ENCODE results near the gene PCBP4.

Gene PCBP4

DNA sequence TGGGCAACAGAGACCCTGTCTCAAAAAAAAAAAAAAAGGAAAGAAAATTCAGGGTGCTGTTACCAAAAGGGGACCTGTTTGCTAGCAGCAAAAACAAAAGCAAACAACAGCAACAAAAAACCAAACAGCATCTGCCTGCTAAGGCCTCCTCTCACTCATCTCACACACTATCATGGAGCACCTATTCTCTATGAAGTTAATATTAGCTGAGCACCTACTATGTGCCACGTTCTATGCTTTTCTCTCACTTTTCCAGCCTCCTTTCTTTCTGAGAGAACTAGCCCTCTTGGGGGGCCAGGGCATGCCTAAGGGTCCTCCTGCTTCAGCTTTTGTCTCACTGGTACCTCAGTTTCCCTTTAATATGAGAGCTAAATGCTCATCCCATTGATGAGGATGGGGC is 12.5 kb downstream of the PCBP4 start:
- DNase-seq: no peak

DNA sequence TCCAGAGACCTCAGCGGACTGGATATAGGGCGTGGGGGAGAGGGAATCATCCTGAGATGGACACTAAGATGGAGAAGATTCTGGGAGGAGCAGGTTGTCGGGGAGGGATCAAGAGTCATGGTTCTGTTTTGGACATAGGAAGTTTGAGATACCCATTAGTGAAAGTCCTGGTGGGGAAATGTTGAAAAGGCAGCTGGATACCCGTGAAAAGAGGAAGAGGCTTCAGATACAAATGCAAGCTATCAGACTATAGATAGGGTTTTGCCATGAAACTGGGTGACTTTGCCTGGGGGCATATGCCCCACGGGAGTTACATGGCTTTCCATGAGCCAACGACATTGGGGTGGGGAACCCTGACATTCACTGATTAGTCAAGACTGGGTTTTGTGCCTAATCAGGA is 13.1 kb downstream of the PCBP4 start:
- peak; percentile 55 for DNase-seq

DNA sequence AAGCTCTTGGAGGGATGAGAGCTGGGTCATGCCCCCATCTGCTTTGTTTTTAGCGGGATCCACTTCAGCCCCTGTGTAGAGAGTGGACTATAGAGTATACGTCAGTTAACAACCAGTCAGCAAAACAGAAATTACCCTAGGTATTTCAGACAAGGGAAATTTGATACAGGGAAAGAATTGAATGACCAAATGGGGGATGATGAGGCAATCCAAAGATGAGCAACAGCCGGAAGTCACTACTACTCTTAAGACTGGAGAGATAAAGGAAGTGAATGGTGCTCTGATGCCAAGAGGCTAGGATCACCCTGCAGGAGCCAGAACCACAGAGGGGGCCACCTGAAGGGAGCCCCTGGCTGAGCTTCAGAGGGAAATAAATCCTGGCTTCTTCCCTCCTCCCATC is 13.8 kb downstream of the PCBP4 start:
- no peak for DNase-seq

DNA sequence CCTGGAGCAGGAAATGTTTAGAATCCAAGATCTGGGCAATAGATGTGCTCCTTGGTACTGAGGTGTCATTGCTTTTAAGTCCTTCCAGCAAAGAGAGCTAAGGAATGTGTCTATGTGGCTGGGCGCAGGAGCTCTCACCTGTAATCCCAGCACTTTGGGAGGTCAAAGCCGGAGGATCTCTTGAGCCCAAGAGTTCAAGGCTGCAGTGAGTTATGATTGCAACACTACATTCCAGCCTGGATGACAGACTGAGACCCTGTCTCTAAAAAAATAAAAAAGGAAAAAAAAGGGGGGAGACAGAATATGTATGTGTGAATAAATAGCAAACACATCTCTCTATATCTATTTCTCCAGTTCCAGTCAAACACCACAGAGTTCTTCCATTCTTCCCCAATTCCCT is 16.4 kb downstream of the PCBP4 start:
- DNase-seq: no peak

DNA sequence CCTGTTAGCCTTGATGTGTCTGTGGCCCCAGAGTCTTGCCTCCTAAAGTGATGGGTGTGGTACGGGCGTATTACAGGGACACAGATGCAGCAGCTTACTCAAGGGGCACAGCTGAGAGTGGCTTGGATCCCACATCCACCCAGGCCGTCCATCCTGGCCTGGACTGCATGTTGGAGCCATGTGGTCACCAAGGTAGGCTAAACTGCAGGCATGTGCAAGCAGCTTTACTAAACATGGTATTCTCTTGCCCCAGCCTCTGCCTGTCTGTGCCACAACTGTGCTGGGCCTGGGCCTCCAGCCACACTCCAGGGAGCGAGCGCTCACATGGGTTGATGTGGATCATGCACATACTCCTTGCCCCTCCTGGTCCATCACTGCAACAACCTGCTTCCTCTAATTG is 18.1 kb downstream of the PCBP4 start:
- no peak for DNase-seq

DNA sequence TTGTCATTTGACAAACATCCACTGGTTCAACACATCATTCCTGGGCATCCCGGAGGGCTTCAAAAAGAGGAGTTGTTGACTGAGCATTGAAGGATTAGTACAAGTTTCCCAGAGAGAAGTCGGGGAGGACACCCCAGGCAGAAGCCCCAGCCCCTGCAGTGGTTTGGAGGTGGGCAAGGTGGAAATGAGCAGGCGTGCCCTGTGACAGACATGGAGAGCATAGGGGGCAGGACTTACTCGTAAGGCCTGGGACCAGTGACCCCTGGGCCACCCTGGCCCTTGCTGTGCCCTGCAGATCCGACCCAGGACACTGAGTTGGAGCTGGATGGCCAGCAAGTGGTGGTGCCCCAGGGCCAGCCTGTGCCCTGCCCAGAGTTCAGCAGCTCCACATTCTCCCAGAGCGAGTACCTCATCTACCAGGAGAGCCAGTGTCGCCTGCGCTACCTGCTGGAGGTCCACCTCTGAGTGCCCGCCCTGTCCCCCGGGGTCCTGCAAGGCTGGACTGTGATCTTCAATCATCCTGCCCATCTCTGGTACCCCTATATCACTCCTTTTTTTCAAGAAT is 19.2 kb downstream of the PCBP4 start:
- DNase-seq: no peak

DNA sequence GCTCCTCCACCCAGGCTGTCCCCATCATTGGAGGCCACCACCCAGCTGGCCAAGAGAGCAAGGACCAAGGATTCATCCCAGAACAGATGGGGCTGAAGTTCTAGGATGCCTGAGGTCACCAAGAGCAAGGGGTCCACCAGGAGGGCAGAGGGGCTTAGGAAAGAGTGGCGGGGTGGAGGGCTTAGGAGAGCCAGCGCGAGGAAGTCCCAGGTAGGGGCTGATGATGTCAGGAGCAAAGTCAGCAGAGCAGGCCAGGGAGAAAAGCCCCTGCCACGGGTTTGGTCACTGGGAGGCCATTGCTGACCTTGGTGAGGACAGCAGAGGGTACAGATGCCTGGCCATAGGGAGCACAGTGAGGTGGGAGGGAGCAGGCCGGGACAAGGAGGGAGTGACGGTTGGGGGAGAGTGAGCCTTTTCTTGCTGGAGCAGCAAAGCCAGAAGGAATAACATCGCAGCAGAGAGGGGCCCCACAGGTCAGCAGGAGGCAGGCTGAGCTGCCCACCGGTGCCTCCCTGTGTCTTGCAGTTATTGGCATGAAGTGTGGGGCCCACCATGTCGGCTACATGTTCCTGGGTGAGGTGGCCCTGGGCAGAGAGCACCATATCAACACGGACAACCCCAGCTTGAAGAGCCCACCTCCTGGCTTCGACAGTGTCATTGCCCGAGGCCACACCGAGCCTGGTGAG is 19.9 kb downstream of the PCBP4 start:
- DNase-seq: no peak

DNA sequence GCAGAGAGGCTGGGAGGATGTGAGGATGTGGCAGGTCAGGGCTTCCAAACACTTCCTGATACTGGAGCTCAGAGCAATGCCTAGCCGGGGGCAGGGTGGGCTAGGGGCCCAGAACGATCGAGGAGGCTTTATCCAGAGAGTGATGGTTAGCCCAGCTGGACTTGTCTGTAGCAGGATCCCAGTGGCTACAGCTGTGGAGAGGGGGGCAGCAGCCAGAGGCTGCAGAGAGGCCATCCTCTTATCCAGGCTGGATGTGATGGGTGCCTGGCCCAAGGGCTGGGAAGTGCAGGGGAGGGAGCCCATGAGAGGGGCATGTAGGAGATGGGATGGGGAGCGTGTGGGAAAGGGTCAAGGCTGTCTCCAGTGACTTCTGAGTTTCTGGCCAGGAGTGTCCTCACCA is 20.5 kb downstream of the PCBP4 start:
- DNase-seq: no peak

DNA sequence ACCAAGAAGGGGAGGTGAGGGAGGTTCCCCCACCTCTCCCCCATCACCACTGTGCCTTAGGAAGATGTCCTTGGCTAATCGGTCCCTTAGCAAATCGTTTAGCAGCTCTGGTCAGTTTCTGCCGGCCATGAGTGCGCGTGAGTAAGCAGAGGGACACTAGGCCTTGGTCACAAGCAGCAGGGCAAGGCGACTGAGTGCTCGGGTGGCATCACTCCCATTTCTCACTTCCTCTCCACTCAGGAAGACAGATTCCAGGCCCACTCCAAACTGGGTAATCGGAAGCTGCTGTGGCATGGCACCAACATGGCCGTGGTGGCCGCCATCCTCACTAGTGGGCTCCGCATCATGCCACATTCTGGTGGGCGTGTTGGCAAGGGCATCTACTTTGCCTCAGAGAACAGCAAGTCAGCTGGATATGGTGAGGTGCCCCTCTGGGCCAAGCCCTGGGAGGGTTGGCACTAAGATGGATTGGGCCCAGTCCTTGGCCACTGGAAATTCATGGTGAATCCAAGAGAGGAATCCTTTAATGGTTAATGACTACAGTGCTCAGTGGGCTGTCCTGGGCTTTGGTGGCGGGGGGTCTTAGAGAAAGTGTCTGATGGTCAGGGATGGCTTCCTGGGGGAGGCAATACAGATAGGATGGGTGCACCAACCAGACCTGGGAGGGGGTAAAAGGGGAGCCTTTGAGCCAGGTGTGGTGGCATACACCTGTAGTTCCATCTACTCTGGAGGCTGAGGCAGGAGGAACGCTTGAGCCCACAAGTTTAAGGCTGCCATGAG is 21.1 kb downstream of the PCBP4 start:
- DNase-seq: no peak

DNA sequence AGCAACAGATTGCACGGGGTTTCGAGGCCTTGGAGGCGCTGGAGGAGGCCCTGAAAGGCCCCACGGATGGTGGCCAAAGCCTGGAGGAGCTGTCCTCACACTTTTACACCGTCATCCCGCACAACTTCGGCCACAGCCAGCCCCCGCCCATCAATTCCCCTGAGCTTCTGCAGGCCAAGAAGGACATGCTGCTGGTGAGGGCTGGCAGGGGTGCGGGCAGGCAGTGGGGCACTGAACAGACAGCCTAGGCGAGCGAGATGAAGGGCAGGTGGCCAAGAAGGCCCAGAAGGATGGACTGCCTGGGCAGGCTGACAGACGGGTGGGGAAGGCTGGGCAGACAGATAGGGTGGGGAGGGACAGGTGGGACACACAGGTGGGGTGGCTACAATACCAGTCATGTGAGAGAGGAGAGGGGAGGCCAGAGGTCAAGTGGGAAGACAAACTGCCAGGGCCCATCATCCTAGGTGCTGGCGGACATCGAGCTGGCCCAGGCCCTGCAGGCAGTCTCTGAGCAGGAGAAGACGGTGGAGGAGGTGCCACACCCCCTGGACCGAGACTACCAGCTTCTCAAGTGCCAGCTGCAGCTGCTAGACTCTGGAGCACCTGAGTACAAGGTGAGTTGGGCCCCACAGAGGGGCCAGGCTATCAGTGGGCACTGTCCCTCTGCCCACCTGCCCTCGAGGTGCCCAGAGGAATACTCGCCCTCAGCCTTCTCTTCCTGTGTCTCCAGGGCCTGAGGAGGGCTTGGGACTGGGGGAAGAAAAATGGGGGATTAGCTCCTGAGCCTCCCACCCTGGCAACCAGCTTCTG is 22.0 kb downstream of the PCBP4 start:
- DNase-seq: no peak

DNA sequence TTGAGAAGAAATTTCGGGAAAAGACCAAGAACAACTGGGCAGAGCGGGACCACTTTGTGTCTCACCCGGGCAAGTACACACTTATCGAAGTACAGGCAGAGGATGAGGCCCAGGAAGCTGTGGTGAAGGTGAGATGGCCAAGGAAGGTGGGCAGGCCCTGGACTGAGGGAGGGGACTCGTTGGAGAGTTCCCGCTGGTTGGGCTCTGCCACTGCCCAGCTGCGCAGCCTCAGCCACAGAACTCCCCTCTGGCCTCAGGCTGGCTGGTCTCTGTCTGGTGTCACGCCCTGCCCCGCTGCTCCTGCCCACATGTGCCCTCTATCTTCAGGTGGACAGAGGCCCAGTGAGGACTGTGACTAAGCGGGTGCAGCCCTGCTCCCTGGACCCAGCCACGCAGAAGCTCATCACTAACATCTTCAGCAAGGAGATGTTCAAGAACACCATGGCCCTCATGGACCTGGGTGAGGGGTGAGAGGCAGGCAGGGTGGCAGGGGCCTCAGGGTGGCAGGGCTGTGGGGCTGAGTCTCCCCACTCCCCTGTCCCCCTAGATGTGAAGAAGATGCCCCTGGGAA is 22.7 kb downstream of the PCBP4 start:
- no peak for DNase-seq

DNA sequence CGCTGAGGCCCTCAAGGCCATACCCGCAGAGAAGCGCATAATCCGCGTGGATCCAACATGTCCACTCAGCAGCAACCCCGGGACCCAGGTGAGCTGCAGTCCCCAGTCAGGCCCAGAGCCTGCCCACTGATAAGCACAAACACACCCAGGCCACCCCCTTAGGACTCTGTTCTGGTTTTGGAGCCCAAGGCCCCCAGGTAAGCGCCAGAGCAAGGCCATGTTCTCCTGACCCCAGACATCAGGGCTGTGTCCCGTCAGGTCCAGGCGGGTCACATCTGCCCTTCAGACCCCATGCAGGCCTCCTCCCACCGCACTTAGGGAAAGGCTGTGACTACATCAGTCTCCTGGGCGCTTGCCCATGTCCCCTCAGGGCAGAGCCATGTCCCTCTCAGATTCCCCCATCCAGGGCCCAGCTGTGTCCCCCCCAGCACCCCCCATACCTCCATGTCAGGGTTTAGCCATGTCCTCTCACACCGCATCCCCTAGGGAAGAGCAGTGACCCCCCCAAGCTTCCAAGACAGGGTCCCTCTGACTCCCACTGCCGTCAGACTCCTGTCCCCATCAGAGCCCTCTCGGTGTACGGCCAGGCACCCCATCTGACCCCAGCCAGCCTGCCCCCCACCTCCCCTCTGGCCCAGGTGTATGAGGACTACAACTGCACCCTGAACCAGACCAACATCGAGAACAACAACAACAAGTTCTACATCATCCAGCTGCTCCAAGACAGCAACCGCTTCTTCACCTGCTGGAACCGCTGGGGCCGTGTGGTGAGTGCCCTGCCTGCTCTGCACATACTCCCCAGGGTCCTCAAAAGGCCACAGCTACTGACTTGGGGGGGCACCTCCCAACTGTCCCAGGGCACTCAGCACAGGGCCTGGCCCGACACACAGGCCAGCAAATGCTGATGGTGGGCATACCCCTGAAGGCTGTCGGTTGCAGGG is 23.5 kb downstream of the PCBP4 start:
- DNase-seq: no peak

DNA sequence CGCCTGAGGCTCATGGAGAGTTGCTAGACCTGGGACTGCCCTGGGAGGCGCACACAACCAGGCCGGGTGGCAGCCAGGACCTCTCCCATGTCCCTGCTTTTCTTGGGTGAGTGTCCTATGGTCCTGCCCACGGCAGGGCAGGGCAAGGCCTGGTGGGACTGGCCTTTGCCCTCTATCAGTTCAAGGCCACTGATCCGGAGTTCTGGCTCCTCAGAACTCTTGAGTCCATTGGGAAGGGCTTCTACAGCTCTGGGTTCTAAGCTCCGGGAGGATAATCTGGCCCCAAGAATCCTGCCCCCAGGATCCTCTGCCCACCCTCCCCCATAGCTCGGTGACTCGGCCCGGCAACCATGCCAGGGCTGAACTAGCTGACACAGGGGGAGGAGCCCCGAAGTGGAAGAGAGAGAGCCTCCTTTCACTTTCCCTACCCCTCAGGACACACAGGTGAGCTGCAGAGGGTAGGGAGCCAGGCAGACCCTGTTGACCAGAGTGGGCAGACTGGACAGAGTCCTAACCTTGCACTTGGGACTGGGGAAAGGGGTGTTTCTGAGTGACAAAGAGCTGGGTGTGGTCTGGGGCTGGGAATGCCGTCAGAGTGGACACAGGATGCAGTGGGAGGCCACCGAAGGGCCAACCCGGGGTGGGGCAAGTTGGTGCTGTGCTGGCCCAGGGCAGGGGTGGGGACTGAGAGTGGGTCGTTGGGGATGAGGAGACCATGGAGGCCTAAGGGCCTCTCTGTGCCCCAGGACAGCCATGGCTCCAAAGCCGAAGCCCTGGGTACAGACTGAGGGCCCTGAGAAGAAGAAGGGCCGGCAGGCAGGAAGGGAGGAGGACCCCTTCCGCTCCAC is 24.4 kb downstream of the PCBP4 start:
- peak; percentile 71 for DNase-seq

DNA sequence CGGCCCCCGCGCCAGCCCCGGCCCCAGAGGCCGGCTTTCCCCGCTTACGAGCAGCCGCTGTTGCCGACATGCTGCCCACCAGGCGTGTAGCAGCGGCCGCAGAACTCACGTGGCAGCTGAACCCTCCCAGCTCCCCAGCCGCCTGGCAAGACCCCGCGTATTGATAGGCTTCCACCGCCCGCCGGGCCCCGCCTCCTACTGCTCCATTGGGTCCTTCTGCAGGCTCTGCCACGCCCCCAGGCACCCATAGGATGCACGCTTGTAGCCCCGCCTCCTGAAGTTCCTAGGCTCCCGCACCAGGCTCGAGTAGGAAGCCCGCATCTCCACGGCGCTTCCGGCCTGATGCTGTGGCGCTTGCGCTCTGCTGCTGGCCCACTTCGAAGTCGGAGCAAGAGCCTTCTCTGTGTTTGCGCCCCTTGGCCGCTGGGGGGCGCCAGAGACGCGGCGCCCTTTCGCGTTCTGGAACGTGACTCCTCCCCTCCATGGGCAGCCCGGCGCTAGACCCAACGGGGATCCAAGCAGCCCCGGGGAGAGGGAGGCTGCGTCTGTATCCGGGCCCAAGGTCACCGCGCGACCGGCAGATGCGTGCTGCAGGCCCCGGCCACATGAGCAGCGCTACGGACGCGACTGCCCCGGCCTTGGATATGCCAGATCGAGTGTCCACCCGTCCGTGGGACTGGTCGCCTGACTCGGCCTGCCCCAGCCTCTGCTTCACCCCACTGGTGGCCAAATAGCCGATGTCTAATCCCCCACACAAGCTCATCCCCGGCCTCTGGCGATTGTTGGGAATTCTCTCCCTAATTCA is 25.3 kb downstream of the PCBP4 start, which contains the start of the genes PARP3 and RRP9:
Gene PARP3 (plus strand): TSS at position 566 of the 805 bp plus-strand sequence. CDS start 993 bp downstream, outside the sequence.
Gene RRP9 (minus strand): TSS at position 107 of the 805 bp plus-strand sequence. CDS start 37 bp downstream, at position 70.
- peak; percentile 100 for DNase-seq

DNA sequence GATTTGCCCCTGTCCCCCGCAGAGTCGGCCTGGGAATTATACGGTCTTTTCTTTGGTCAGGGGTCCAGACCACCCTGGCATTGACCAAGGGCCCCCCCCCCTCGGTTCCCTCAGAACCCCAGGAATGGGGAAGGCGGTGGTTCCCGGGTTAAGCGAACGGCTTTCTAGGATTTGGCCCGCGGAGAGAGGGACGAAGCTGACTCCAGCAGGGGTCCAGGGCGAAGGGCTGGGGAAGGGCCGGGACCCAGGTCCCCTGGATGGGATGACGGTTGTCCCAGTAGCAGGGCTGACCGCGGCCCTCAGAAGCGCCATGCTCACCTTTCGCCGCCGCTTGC is 25.8 kb downstream of the PCBP4 start:
- DNase-seq: no peak

DNA sequence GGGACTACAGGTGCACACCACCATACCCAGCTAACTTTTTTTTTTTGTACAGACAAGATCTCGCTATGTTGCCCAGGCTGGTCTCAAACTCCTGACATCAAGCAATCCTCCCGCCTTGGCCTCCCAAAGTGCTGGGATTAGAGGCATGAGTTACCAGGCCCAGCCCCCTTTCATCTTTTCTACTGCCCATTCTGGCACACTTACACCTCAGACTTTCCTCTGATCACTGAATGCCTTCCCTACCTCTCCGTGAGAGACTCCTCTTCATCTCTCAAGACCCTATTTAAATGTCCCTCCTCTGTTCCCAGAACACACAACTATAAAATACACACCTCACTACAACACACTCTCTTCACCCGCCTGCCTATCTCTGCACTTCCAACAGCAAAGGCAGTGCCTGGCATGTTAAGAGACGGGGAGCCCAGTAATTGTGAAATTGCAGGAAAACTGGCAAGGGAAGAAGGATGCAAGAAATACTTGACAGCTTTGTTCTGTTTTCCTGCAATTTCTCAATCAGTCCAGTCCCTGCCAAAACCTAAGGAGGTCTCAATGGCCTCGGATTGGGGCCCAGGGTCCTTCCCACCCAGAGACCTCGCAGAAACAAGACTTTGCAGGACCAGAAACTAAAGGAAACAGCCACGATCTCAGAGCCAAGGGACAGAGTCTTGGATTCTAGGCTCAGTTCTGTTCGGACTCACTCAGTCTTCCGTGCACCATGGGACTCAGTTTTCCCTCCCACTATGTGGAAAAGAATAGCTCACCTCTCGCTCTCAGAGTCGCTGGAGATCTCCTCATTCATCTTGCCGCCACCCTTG is 26.4 kb downstream of the PCBP4 start:
- no peak for DNase-seq

DNA sequence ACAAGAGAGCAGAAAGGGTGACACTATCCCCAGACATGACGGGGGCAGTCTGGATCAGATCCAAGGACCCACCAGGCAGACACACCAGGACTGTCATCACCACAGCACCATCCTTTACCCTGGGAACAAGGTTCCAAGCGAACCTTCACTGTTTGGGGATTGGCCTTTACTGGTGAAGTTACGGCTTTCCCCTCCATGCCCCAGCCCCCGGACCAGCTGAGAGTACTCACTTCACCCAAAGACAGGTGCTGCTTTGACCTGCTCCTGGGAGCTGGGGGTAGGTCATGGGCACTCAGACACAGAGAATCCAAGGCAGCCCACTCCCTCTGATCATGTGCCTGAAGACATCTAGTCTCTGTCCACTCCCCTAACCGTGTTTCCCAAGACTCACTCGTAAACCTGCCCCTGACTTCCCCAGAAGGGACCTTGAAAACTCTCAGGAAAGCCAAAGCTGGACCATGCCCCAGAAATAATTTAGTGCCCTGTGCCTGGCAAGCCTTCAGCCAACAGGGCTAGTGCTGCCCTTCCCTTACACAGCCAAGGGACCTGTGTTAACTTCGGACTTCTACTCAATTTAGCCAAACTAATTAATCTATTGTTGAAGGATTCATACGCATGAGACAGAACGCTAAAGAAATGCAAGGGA is 28.4 kb downstream of the PCBP4 start:
- no peak for DNase-seq
